NCI-H2171 treated with DMSO at 0.1 percent for 48 hours (cell line): ENCODE results near the gene SCPEP1.

Experiments used
- DNase-seq: peaks from one replicate; lab custom pipeline; 2025; lab: John Stamatoyannopoulos, UW

The SCPEP1 gene

GRCh38 chr17:57002904-57003303 is 25.0 kb downstream of the SCPEP1 start:
- DNase-seq = peak; percentile 14

GRCh38 chr17:57004944-57005579 is 27.1 kb downstream of the SCPEP1 start:
- no peak for DNase-seq

GRCh38 chr17:57006040-57006439 is 28.1 kb downstream of the SCPEP1 start:
- DNase-seq = no peak

- DNase-seq = no peak
These were observed 31.0 kb downstream of the SCPEP1 start for GRCh38 chr17:57008958-57009357.

DNA sequence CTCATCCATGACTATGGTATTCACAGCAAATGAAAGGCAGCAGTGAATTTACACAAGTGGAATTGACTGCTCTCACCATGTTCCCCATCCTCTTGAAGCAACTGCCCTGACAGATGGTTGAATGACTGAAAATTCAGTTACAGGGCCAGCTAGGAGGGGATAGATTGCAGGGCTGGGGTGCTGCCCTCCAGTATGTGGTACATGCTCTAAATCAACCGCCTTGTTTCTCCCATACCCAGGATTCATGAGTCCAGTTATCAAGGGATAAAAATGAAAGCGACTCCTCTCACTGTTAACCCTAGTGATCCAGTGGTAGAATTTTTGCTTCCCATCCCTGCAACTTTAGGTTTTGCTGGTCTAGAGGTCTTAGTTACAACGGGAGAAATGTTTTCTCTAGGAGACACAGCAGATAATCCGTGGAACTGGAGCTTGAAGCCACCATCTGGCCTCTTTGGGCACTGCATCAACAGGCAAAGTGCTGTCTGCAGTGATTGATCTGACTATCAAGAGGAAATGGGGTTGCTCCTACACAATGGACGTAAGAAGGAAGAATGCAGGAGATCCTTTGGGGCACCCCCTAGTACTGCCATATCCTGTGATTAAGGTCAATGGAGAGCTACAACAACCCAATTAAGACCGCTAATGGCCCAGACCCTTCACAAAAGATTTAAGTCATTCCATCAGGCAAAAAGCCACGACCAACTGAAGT is 32.0 kb downstream of the SCPEP1 start:
- peak; percentile 64 for DNase-seq

- no peak for DNase-seq
These were observed 32.6 kb downstream of the SCPEP1 start for GRCh38 chr17:57010487-57010886.

DNA sequence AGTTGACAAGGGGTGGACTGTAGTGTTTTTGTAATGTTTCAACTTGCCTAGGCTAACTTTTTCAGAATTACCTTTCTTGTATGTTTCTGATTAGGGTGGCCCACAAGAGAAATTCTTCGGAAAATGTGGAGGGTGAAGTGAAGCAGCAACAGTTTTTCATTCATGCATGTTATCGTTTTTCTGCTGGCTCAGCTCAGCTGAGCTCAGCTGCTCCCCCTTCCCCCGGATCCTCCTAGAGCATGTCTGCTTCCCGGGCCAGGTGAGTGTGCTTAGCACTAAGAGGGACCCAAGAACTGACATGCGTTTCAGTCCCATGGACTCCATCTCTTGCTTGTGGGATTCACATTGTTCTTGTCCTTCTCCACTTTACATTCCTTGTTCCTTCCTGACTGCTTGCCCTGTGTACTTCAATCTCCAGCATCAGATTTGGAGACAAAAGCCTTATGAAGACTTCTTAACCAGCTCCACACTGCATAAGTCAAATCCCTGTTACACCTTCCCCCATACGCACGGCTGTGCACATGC is 33.6 kb downstream of the SCPEP1 start:
- DNase-seq = no peak

- DNase-seq = no peak
These were observed 38.3 kb downstream of the SCPEP1 start for GRCh38 chr17:57016071-57016763.

- no peak for DNase-seq
These were observed 38.8 kb downstream of the SCPEP1 start for GRCh38 chr17:57016764-57017116.

- no peak for DNase-seq
These were observed 39.7 kb downstream of the SCPEP1 start for GRCh38 chr17:57017625-57018024.

DNA sequence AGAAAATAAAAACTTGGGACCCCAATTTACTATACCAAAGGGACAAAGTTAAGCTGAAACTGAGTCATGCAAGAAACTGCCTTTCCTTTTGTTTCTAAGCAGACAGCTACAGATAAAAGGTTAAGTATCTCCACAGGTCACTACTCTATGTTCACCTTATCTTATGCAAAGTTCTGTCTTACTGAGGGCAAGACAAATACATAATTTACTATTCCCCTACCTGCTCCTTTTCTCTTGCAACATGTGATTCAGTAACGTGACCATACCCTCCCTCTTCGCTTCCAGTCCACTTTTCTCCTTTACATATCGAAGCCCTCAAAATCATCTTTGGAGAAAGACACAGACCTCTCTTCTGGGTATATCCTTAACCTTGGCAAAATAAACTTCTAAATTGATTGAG is 42.3 kb downstream of the SCPEP1 start:
- DNase-seq = no peak

- no peak for DNase-seq
These were observed 43.5 kb downstream of the SCPEP1 start for GRCh38 chr17:57021226-57021940.

DNA sequence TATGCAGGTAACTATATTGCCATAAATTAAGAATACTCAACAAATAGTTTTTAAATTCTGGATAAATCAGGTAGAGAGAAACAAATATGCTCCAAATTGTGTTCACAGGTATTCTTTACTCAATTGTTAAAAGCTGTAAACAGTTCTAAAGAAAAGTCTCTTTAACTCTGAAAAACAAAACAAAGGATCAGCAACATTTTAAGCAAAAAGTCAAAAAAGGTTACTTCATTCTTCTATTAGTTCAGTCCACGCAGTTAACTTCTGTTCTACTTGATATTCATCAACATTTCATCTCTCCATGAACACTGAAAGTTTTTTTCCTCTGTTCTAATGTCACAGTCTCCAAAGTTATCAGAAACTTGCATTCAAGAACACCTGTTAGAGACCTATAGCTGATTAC is 47.9 kb downstream of the SCPEP1 start:
- DNase-seq = no peak

- no peak for DNase-seq
These were observed 49.9 kb downstream of the SCPEP1 start for GRCh38 chr17:57027852-57028251.

GRCh38 chr17:57032343-57032742 is 54.4 kb downstream of the SCPEP1 start:
- DNase-seq = no peak

DNA sequence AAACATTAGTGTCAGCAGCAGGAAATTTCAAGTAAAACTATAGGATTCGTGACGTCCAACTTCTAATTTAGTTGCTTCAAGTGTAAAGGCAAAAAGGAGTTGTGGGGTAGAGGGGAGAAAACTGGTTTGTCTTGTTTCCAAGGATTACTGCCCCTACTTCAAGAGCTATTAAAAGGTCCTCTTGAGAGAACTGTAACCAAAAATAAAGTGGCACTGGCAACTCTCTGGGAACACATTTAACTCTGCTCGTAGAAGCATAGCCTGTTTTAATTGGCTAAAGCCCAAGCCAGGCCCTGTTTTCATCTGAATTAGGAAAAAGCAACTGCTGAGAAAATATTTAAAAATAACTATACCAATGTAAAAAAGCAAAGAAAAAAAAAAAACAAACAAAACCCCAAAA is 55.4 kb downstream of the SCPEP1 start:
- DNase-seq = no peak

- no peak for DNase-seq
These were observed 57.1 kb downstream of the SCPEP1 start for GRCh38 chr17:57034807-57035754.

DNA sequence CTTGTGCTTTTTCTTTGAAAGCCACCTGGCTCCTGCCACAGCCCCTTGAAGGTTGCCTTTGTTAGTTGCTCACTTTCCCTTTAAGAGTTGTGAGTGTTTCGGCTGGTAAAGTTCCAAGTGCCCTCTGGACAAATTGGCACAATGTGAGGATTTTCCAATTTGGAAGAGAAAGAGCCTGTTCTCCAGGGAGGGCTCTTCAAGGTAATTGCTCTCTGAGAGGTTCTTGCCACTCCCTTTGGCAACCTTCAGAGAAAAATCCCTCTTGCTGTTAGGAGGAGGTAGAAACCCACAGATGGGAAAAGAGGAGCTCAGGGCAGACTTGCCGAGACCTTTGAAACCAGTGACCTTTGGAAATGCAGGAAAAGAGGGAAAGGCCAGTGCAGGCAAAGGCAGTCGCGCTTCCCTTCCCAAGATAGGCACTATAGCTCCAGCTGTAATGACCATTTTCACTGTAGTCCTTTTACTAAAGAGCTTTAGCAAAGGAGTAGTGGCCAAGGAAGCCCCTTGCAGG is 58.1 kb downstream of the SCPEP1 start:
- DNase-seq = peak; percentile 74

- no peak for DNase-seq
These were observed 59.5 kb downstream of the SCPEP1 start for GRCh38 chr17:57037411-57037810.

DNA sequence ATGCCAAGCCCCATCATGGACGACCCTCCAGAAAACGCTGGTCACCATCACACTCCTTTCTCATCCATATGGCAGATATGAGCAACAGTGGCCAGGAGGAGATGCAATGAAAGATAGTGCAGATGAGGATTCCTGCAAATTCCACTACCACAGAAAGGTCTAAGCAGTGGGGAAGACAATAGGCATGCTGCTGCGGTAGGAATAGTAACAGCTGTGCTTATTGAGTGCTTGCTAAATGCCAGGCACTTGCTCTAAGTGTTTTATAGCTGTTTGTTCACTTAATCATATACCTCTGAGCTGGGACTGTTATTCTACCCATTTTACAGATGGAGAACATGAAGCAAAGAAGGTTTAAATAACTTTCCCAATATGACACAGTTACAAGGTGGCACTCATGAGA is 60.6 kb downstream of the SCPEP1 start:
- DNase-seq = no peak

- no peak for DNase-seq
These were observed 62.6 kb downstream of the SCPEP1 start for GRCh38 chr17:57040571-57040970.
